ENCODE data around the gene LYPD5.

Gene LYPD5

GRCh38 chr19:43752287-43752875, 49.9 kb downstream of the LYPD5 start:
- no peak for DNase-seq (ENCODE audit: low read depth, low spot score)

GRCh38 chr19:43751466-43752220, 50.6 kb downstream of the LYPD5 start:
- DNase-seq (ENCODE audit: low read depth, low spot score) = no peak

- no peak for DNase-seq (ENCODE audit: low read depth, low spot score)
Measured at GRCh38 chr19:43749898-43750297, 52.3 kb downstream of the LYPD5 start.

- DNase-seq (ENCODE audit: low read depth, low spot score) = no peak
Measured at GRCh38 chr19:43749152-43749551, 53.1 kb downstream of the LYPD5 start.

- DNase-seq (ENCODE audit: low read depth, low spot score) = no peak
Measured at GRCh38 chr19:43748685-43749084, 53.6 kb downstream of the LYPD5 start.

- no peak for DNase-seq (ENCODE audit: low read depth, low spot score)
Measured at GRCh38 chr19:43748205-43748594, 54.0 kb downstream of the LYPD5 start.

- no peak for DNase-seq (ENCODE audit: low read depth, low spot score)
Measured at GRCh38 chr19:43747557-43748204, 54.6 kb downstream of the LYPD5 start.

Data from iPS DF 19.7 (cell line).